ENCODE results near the gene NRP2. TPM values are rescaled to one million over a fixed set of nuclear protein-coding genes. Genes with fewer than 3 reads are reported as not detected.

NRP2 gene
- total and polyA plus RNA-seq, 10 donors, result 3.1 to 49.9 (median 26.2) TPM

DNA sequence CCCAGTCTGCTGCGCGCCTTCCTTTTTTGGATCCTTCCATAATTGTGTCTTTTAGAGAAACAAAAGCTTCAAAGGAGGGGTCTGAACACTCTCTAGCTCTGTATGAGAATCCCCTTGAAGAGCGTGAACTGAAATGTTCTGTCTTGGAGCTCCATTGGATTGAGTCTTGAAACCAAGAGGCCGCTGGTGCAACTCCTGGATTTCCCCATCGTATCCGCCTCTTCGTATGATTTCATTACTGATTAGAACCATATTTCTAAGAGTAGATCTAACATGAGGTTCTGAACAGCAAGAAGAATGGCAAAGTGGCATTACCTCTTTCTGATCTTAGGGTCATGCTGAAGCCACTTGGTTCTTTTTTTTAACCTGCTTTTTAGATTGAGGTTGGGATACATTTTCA, 31.4 kb upstream of the NRP2 start:
- WGBS, 5 donors, result 94 to 97% (median 95%) methylated on average over 7 of the region's 7 CpGs
- no peak overlapping the region for H3K27ac ChIP-seq
- TF ChIP-seq POLR2A (IDR thresholded peaks at IDR 0.05) (no peak), POLR2AphosphoS5 (IDR thresholded peaks at IDR 0.05) (no peak)
- TF ChIP-seq, protein P1, sequence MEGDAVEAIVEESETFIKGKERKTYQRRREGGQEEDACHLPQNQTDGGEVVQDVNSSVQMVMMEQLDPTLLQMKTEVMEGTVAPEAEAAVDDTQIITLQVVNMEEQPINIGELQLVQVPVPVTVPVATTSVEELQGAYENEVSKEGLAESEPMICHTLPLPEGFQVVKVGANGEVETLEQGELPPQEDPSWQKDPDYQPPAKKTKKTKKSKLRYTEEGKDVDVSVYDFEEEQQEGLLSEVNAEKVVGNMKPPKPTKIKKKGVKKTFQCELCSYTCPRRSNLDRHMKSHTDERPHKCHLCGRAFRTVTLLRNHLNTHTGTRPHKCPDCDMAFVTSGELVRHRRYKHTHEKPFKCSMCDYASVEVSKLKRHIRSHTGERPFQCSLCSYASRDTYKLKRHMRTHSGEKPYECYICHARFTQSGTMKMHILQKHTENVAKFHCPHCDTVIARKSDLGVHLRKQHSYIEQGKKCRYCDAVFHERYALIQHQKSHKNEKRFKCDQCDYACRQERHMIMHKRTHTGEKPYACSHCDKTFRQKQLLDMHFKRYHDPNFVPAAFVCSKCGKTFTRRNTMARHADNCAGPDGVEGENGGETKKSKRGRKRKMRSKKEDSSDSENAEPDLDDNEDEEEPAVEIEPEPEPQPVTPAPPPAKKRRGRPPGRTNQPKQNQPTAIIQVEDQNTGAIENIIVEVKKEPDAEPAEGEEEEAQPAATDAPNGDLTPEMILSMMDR (IDR thresholded peaks at IDR 0.05 in 8 of 11, conservative IDR thresholded peaks at IDR 0.05 in 3 of 11), result no peak

DNA sequence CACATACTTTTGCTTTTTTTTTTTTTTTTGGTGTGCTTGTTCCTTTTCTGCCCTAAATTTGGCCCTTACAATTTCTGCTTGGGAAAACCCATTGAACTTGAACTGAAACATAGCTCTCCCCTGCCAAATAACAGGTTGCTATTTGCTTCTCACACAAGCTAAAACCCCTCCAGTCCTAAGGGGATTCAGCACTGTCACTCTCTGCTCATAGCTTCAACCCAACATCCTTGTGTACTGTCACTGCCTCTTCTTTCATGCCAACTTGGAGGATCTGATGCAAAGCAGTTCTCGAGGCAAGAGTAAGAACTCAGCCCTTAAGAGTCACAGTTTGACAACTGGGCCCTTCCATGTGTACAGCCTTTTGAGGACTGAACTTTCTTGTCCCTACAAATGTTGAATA, 30.6 kb upstream of the NRP2 start:
- H3K9me3 ChIP-seq, result no peaks in the 10 kb centered on the region
- no peak overlapping the region for H3K27ac ChIP-seq
- intact Hi-C loops (cut with DNase I; ENCODE audit: low total_unique reads), result no loop called here
- DNase-seq, result no peak
- H3K36me3 ChIP-seq, result no peaks in the 10 kb centered on the region
- WGBS, 5 donors, result 0% methylated on average over 1 of the region's 1 CpG
- no peaks in the 10 kb centered on the region for H3K4me1 ChIP-seq
- no peak overlapping the region for H3K4me3 ChIP-seq
- TF ChIP-seq POLR2A (IDR thresholded peaks at IDR 0.05), result no peak
- TF ChIP-seq POLR2AphosphoS5 (IDR thresholded peaks at IDR 0.05), result no peak
- TF ChIP-seq, protein P1 (IDR thresholded peaks at IDR 0.05 in 8 of 11, conservative IDR thresholded peaks at IDR 0.05 in 3 of 11), result no peak
- no peaks in the 10 kb centered on the region for H3K27me3 ChIP-seq (replicated peaks in 1 of 7)

More for the DNA sequence above, 31.4 kb upstream of the NRP2 start:
- no peak overlapping the region for H3K4me3 ChIP-seq
- H3K27me3 ChIP-seq (replicated peaks in 1 of 7), result no peaks in the 10 kb centered on the region
- DNase-seq, result no peak
- intact Hi-C loops (cut with DNase I; ENCODE audit: low total_unique reads), result no loop called here
- no peaks in the 10 kb centered on the region for H3K9me3 ChIP-seq
- H3K4me1 ChIP-seq, result no peaks in the 10 kb centered on the region
- no peaks in the 10 kb centered on the region for H3K36me3 ChIP-seq

DNA sequence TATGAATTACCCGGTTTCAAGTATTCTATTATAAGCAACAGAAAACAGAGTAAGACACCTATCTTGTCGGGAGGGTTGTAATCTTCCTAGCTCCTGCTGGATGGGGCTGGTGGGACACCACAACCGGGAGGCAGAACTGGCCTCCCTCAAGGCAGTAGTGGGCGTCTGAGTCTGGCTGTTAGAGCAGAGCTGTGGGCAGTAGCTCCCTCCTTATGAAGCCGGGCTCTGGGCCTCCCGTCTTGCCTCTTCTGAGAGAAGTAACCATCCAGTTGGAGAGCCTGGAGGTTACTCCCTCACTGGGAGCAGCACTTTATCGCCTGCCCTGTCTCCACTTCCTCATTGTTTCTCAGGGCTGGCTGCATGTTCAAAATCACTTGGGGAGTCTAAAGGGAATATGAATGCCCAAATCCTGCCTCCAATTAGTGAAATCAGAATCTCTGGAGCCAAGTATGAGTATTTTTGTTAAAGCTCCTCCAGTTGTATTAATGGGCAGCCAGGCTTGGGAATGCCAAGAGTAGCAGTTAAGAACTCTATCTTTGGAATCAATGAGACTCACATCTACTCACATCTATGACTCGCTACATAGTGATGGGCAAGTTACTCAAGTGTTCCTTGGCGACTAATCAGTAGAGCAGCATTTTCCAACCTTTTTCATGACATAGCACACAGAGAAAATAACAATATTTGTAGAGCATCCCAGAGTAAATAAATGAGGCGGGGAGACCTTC, 27.3 kb upstream of the NRP2 start:
- Histone ChIP-seq H3K27me3 (replicated peaks in 1 of 7) (no peaks in the 10 kb centered on the region), H3K4me1 (no peaks in the 10 kb centered on the region), H3K36me3 (no peaks in the 10 kb centered on the region), H3K4me3 (no peak overlapping the region), H3K9me3 (no peaks in the 10 kb centered on the region), H3K27ac (no peak overlapping the region)
- 81 to 93% (median 89%) methylated on average over 10 of the region's 10 CpGs for whole genome bisulfite sequencing, 5 donors
- TF ChIP-seq, protein P1 (IDR thresholded peaks at IDR 0.05 in 8 of 11, conservative IDR thresholded peaks at IDR 0.05 in 3 of 11), result no peak
- no peak for TF ChIP-seq POLR2A (IDR thresholded peaks at IDR 0.05)
- no peak for TF ChIP-seq POLR2AphosphoS5 (IDR thresholded peaks at IDR 0.05)
- no peak for DNase-seq
- intact Hi-C loops (cut with DNase I; ENCODE audit: low total_unique reads), result no loop called here

DNA sequence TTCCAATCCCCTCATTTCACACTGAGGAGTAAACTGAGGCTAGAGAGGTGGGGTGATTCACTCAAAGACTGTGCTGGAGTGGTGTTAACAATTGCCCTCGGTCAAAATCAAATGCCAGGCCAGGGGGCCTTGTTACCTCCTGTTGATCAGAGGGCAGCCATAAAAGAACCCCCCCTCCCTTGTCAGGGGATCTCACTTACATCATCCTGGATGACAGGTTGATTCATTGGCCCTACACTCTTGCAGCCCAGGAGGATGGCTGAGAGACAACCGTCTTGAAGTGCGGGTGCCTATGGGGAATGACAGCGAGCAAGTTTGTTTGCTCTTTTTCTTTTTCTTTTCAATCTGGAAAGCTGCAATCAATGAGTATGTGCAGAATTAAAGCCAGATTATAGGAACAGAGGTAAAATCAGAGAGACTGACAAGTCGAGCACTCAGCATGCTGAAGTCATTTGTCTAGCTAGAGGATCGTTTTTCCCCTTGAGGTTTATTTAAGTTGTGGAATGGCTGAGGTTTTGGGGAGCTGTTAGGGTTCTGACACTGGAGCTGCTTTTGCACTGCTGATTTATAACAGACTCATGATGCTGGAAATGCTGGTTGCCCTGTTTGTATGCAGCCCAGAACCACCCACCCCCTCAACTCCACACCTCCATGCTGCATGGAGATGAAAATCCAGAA, 26.4 kb upstream of the NRP2 start:
- H3K9me3 ChIP-seq, result no peaks in the 10 kb centered on the region
- H3K4me1 ChIP-seq, result peaks cover 0 to 6% (median 2%) of the 10 kb centered on the region in 6 donors
- DNase-seq, result no peak
- H3K4me3 ChIP-seq, result no peak overlapping the region
- WGBS, 5 donors, result 77 to 91% (median 85%) methylated on average over 6 of the region's 6 CpGs
- H3K27me3 ChIP-seq (replicated peaks in 1 of 7), result no peaks in the 10 kb centered on the region
- no peaks in the 10 kb centered on the region for H3K36me3 ChIP-seq
- no peak overlapping the region for H3K27ac ChIP-seq
- intact Hi-C loops (cut with DNase I; ENCODE audit: low total_unique reads), result no loop called here
- TF ChIP-seq, protein P1 (IDR thresholded peaks at IDR 0.05 in 8 of 11, conservative IDR thresholded peaks at IDR 0.05 in 3 of 11), result no peak
- no peak for TF ChIP-seq POLR2A (IDR thresholded peaks at IDR 0.05)
- TF ChIP-seq POLR2AphosphoS5 (IDR thresholded peaks at IDR 0.05), result no peak
